Measurements from ENCODE around the gene COX15. TPM values are rescaled to one million over a fixed set of nuclear protein-coding genes. Genes with fewer than 3 reads are reported as not detected.

Gene COX15
- total RNA-seq, 1 experiment from 2014 or later: 20.1 TPM

Other genes starting within 250 kb of the COX15 start
- gene NKX2-3, start 199.2 kb downstream of the COX15 start, total RNA-seq (2014; rRNA removed; shearing (Covaris generic)): not detected in 2 replicates
- 19.9 and 29.4 TPM in 2 replicates for gene SLC25A28, start 111.7 kb downstream of the COX15 start, total RNA-seq (2014; rRNA removed; shearing (Covaris generic))
- 8.5 and 8.9 TPM in 2 replicates for gene ENTPD7, start 72.6 kb downstream of the COX15 start, total RNA-seq (2014; rRNA removed; shearing (Covaris generic))
- 7.1 and 8.1 TPM in 2 replicates for gene CUTC, start 107 bp upstream of the COX15 start, total RNA-seq (2014; rRNA removed; shearing (Covaris generic))
- gene ABCC2, start 50.5 kb upstream of the COX15 start, total RNA-seq (2014; rRNA removed; shearing (Covaris generic)): 0.55 and 2.5 TPM in 2 replicates